Measurements from ENCODE around the gene PDK4. TPM values are rescaled to one million over a fixed set of nuclear protein-coding genes. Genes with fewer than 3 reads are reported as not detected.

Gene PDK4
- polyA plus RNA-seq, 3 donors: 2.2 to 26.0 (median 12.4) TPM

- Histone ChIP-seq H3K27me3 (ENCODE audit: control insufficient read depth in 2 of 2, insufficient read depth in 2 of 2, low read length in 2 of 2) (no peaks in the 10 kb centered on the region), H3K9ac (ENCODE audit: insufficient read depth, low read length, poor library complexity, severe bottlenecking) (no peak overlapping the region), H3K4me1 (ENCODE audit: control insufficient read depth in 1 of 2, insufficient read depth in 2 of 2, low read length in 2 of 2) (peaks cover 35 to 60% of the 10 kb centered on the region in 2 donors), H3K79me2 (ENCODE audit: insufficient read depth, low read length) (peaks cover 17% of the 10 kb centered on the region), H3K36me3 (replicated peaks in 1 of 2; ENCODE audit: control insufficient read depth in 1 of 2, insufficient read depth in 2 of 2, low read length in 2 of 2) (peaks cover 96 to 98% of the 10 kb centered on the region in 2 donors), H3K9me3 (replicated peaks in 1 of 2; ENCODE audit: control insufficient read depth in 1 of 2, insufficient read depth in 1 of 2, low read length in 2 of 2) (no peaks in the 10 kb centered on the region), H3K4me3 (replicated peaks in 1 of 3; ENCODE audit: low read depth in 2 of 3, low read length in 3 of 3) (no peak overlapping the region), H2AFZ (ENCODE audit: insufficient read depth, low read depth, low read length, poor library complexity, severe bottlenecking) (no peak overlapping the region), H3K4me2 (replicated peaks; ENCODE audit: extremely low read depth, low read length, poor library complexity, severe bottlenecking) (no peak overlapping the region), H3K27ac (ENCODE audit: low read depth in 1 of 2, low read length in 2 of 2) (peak overlapping the region in 1 of 2 donors; percentile 38), H4K20me1 (ENCODE audit: insufficient read depth, low read length) (peaks cover 91% of the 10 kb centered on the region)
- H3K4me3 Mint-ChIP-seq: no peak overlapping the region
- peaks cover 47% of the 10 kb centered on the region for H3K4me1 Mint-ChIP-seq
- WGBS (ENCODE audit: insufficient coverage): no CpG with 5 or more reads among the region's 1 CpG
- H3K27ac Mint-ChIP-seq: peak overlapping the region in 1 of 7 donors; percentile 41
- intact Hi-C loops (cut with micrococcal nuclease): no loop called here
- no peaks in the 10 kb centered on the region for H3K27me3 Mint-ChIP-seq (ENCODE audit: low read depth in 3 of 3)
- H3K9me3 Mint-ChIP-seq: no peaks in the 10 kb centered on the region
- no peak for DNase-seq
- peaks cover 77 to 89% of the 10 kb centered on the region in 2 donors for H3K36me3 Mint-ChIP-seq
- TF ChIP-seq, protein P1, sequence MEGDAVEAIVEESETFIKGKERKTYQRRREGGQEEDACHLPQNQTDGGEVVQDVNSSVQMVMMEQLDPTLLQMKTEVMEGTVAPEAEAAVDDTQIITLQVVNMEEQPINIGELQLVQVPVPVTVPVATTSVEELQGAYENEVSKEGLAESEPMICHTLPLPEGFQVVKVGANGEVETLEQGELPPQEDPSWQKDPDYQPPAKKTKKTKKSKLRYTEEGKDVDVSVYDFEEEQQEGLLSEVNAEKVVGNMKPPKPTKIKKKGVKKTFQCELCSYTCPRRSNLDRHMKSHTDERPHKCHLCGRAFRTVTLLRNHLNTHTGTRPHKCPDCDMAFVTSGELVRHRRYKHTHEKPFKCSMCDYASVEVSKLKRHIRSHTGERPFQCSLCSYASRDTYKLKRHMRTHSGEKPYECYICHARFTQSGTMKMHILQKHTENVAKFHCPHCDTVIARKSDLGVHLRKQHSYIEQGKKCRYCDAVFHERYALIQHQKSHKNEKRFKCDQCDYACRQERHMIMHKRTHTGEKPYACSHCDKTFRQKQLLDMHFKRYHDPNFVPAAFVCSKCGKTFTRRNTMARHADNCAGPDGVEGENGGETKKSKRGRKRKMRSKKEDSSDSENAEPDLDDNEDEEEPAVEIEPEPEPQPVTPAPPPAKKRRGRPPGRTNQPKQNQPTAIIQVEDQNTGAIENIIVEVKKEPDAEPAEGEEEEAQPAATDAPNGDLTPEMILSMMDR (IDR thresholded peaks at IDR 0.05): no peak
Measured at GRCh38 chr7:95589766-95590165, 6.5 kb downstream of the PDK4 start.

GRCh38 chr7:95589031-95589430 is 7.3 kb downstream of the PDK4 start:
- H3K27me3 Mint-ChIP-seq (ENCODE audit: low read depth in 3 of 3): no peaks in the 10 kb centered on the region
- peaks cover 84 to 91% of the 10 kb centered on the region in 2 donors for H3K36me3 Mint-ChIP-seq
- peaks cover 41% of the 10 kb centered on the region for H3K4me1 Mint-ChIP-seq
- Histone ChIP-seq H3K27me3 (ENCODE audit: control insufficient read depth in 2 of 2, insufficient read depth in 2 of 2, low read length in 2 of 2) (no peaks in the 10 kb centered on the region), H3K36me3 (replicated peaks in 1 of 2; ENCODE audit: control insufficient read depth in 1 of 2, insufficient read depth in 2 of 2, low read length in 2 of 2) (peaks cover 98 to 99% of the 10 kb centered on the region in 2 donors), H3K9ac (ENCODE audit: insufficient read depth, low read length, poor library complexity, severe bottlenecking) (no peak overlapping the region), H3K4me2 (replicated peaks; ENCODE audit: extremely low read depth, low read length, poor library complexity, severe bottlenecking) (peak overlapping the region; percentile 8), H3K27ac (ENCODE audit: low read depth in 1 of 2, low read length in 2 of 2) (peak overlapping the region in 1 of 2 donors; percentile 54), H3K4me1 (ENCODE audit: control insufficient read depth in 1 of 2, insufficient read depth in 2 of 2, low read length in 2 of 2) (peaks cover 29 to 53% of the 10 kb centered on the region in 2 donors), H4K20me1 (ENCODE audit: insufficient read depth, low read length) (peaks cover 91% of the 10 kb centered on the region), H3K4me3 (replicated peaks in 1 of 3; ENCODE audit: low read depth in 2 of 3, low read length in 3 of 3) (peak overlapping the region in 1 of 3 experiments; percentile 8), H3K9me3 (replicated peaks in 1 of 2; ENCODE audit: control insufficient read depth in 1 of 2, insufficient read depth in 1 of 2, low read length in 2 of 2) (no peaks in the 10 kb centered on the region), H2AFZ (ENCODE audit: insufficient read depth, low read depth, low read length, poor library complexity, severe bottlenecking) (no peak overlapping the region), H3K79me2 (ENCODE audit: insufficient read depth, low read length) (peaks cover 10% of the 10 kb centered on the region)
- TF ChIP-seq, protein P1 (IDR thresholded peaks at IDR 0.05): no peak
- no peak overlapping the region for H3K4me3 Mint-ChIP-seq
- H3K9me3 Mint-ChIP-seq: no peaks in the 10 kb centered on the region
- DNase-seq: no peak
- peak overlapping the region in 3 of 7 donors; percentile 13 to 48 (median 40) for H3K27ac Mint-ChIP-seq
- intact Hi-C loops (cut with micrococcal nuclease): no loop called here

All from CD14-positive monocyte (primary cell).